IMR-90 (cell line): ENCODE results near the gene DAPK1. TPM values are rescaled to one million over a fixed set of nuclear protein-coding genes. Genes with fewer than 3 reads are reported as not detected.
A peak's percentile ranks its signal among the peaks of the same experiment; 100 is the strongest.

Source experiments
- ATAC-seq: fragments of 200-7000 bp; cut with Tn5 transposase; 2 replicates; pipeline ENCODE4 v1.9.1; 2020; ENCODE audit warnings: low read depth, mild to moderate bottlenecking, moderate library complexity
- BruUV-seq: library from RNA; stranded (reverse); fragments of 400-500 nt; replicated peaks from 2 replicates; lab custom pipeline; 2021; lab: Mats Ljungman, UMichigan
- CTCF ChIA-PET: fragments of 300-600 bp; formaldehyde crosslinking; extraction: SDS; loops from one replicate; lab custom pipeline; 2021; ENCODE audit warnings: antibody characterized with exemption; lab: Yijun Ruan, JAX
- POLR2A ChIA-PET: fragments of 300-600 bp; sonication (Branson Sonifier 250); formaldehyde crosslinking; loops from one replicate; lab custom pipeline; 2022; ENCODE audit warnings: antibody characterized with exemption; ENCODE audit not compliant: unreplicated experiment; lab: Charles Lee
- DNase-seq: peaks from one replicate; pipeline ENCODE4 v3.0.0; 2013
- H2AFZ ChIP-seq: replicated peaks from 2 replicates; pipeline ENCODE3; 2013; ENCODE audit warnings: low read length, mild to moderate bottlenecking; ENCODE audit not compliant: poor library complexity
- H2AK5ac ChIP-seq: 2 replicates; pipeline ENCODE4 v1.6.1; 2013; ENCODE audit warnings: low read depth, low read length, inconsistent platforms
- H2AK9ac ChIP-seq: replicated peaks from 2 replicates; pipeline ENCODE3; 2013; ENCODE audit warnings: mild to moderate bottlenecking, low read depth, low read length, moderate library complexity; ENCODE audit not compliant: poor library complexity
- H2BK120ac ChIP-seq: 2 replicates; pipeline ENCODE4 v1.6.1; 2013; ENCODE audit warnings: low read depth, low read length, inconsistent platforms
- H2BK15ac ChIP-seq: 3 replicates; pipeline ENCODE4 v1.6.1; 2013; ENCODE audit warnings: low read depth, low read length, inconsistent platforms
- H2BK20ac ChIP-seq: 2 replicates; pipeline ENCODE4 v1.6.1; 2013; ENCODE audit warnings: low read depth, mild to moderate bottlenecking, inconsistent platforms, low read length, moderate library complexity
- H2BK5ac ChIP-seq: 2 replicates; pipeline ENCODE4 v1.6.1; 2013; ENCODE audit warnings: mild to moderate bottlenecking, low read depth, low read length, inconsistent platforms; ENCODE audit not compliant: poor library complexity, severe bottlenecking
- H3K14ac ChIP-seq: replicated peaks from 2 replicates; pipeline ENCODE4 v1.6.1; 2013; ENCODE audit warnings: low read depth, low read length, inconsistent platforms
- H3K18ac ChIP-seq: 2 replicates; pipeline ENCODE4 v1.6.1; 2013; ENCODE audit warnings: low read depth, low read length, control low read depth
- H3K23ac ChIP-seq: 2 replicates; pipeline ENCODE4 v1.6.1; 2013; ENCODE audit warnings: low read depth, low read length, inconsistent platforms
- H3K27ac ChIP-seq: 2 replicates; pipeline ENCODE4 v1.5.1; 2013; ENCODE audit warnings: mild to moderate bottlenecking, control low read depth, low read length; ENCODE audit not compliant: insufficient read depth
- H3K27me3 ChIP-seq: 2 replicates; pipeline ENCODE4 v1.6.1; 2013; ENCODE audit warnings: low read length; ENCODE audit not compliant: control insufficient read depth, insufficient read depth
- H3K36me3 ChIP-seq: 2 replicates; pipeline ENCODE4 v1.6.1; 2013; ENCODE audit warnings: low read length, mixed read lengths; ENCODE audit not compliant: control insufficient read depth, insufficient read depth
- H3K4ac ChIP-seq: 2 replicates; pipeline ENCODE4 v1.6.1; 2013; ENCODE audit warnings: low read depth, low read length, inconsistent platforms
- H3K4me1 ChIP-seq: 2 replicates; pipeline ENCODE4 v1.6.1; 2013; ENCODE audit warnings: low read length, mixed read lengths; ENCODE audit not compliant: control insufficient read depth, insufficient read depth
- H3K4me2 ChIP-seq: 2 replicates; pipeline ENCODE4 v1.6.1; 2013; ENCODE audit warnings: low read depth, mild to moderate bottlenecking, control low read depth, low read length, moderate library complexity
- H3K4me3 ChIP-seq: 2 replicates; pipeline ENCODE4 v1.5.1; 2013; ENCODE audit warnings: low read depth, mild to moderate bottlenecking, control low read depth, low read length, moderate library complexity; ENCODE audit not compliant: insufficient read depth
- H3K56ac ChIP-seq: 2 replicates; pipeline ENCODE4 v1.6.1; 2013; ENCODE audit warnings: low read length, inconsistent platforms; ENCODE audit not compliant: insufficient read depth; ENCODE audit errors: extremely low read depth
- H3K79me1 ChIP-seq, 2 experiments: 2 replicates each; pipeline ENCODE4 v1.6.1; 2013; ENCODE audit warnings: low read length in 2 of 2, inconsistent platforms in 1 of 2, low read depth in 1 of 2
- H3K9ac ChIP-seq: 2 replicates; pipeline ENCODE4 v1.6.1; 2013; ENCODE audit warnings: low read depth, low read length, control low read depth
- H3K9me1 ChIP-seq: 2 replicates; pipeline ENCODE4 v1.6.1; 2013; ENCODE audit warnings: low read length, inconsistent platforms; ENCODE audit not compliant: insufficient read depth
- H3K9me3 ChIP-seq: 2 replicates; pipeline ENCODE4 v1.6.1; 2013; ENCODE audit warnings: low read length; ENCODE audit not compliant: control insufficient read depth, insufficient read depth
- H4K20me1 ChIP-seq: 2 replicates; pipeline ENCODE4 v1.6.1; 2013; ENCODE audit warnings: low read length, inconsistent platforms; ENCODE audit not compliant: insufficient read depth
- H4K5ac ChIP-seq: 2 replicates; pipeline ENCODE4 v1.6.1; 2013; ENCODE audit warnings: mild to moderate bottlenecking, low read depth, low read length, control low read depth
- H4K8ac ChIP-seq, 2 experiments: 2 replicates each; pipeline ENCODE4 v1.6.1; 2013; ENCODE audit warnings: low read depth in 2 of 2, low read length in 2 of 2, control low read depth in 1 of 2, inconsistent platforms in 1 of 2
- H4K91ac ChIP-seq: 2 replicates; pipeline ENCODE4 v1.6.1; 2013; ENCODE audit warnings: low read depth, low read length, inconsistent platforms; ENCODE audit not compliant: insufficient read depth
- BHLHE40 ChIP-seq: fragments of 150-350 bp; IDR thresholded peaks from 2 replicates; pipeline ENCODE4 v1.6.1; 2016; ENCODE audit warnings: mild to moderate bottlenecking, low read depth, low read length
- FOS ChIP-seq: fragments of 150-350 bp; IDR thresholded peaks from 2 replicates; pipeline ENCODE4 v1.6.1; 2016; ENCODE audit warnings: low read depth, low read length
- MAFK ChIP-seq: IDR thresholded peaks from 2 replicates; pipeline ENCODE4 v1.6.1; 2012; ENCODE audit warnings: low read depth, low read length, improper control_type of control experiment
- MAZ ChIP-seq: IDR thresholded peaks from 2 replicates; pipeline ENCODE4 v1.6.1; 2012; ENCODE audit warnings: low read depth, mild to moderate bottlenecking, low read length, improper control_type of control experiment, moderate library complexity, borderline replicate concordance
- NFE2L2 ChIP-seq: fragments of 150-350 bp; IDR thresholded peaks from 2 replicates; pipeline ENCODE4 v1.6.1; 2016; ENCODE audit warnings: low read depth, mild to moderate bottlenecking, low read length
- POLR2A ChIP-seq: IDR thresholded peaks from 2 replicates; pipeline ENCODE4 v1.6.1; 2012; ENCODE audit warnings: mild to moderate bottlenecking, low read depth, low read length
- RCOR1 ChIP-seq: IDR thresholded peaks from 2 replicates; pipeline ENCODE4 v1.6.1; 2012; ENCODE audit warnings: mild to moderate bottlenecking, low read length, improper control_type of control experiment; ENCODE audit not compliant: insufficient replicate concordance
- SMC3 ChIP-seq: fragments of 150-350 bp; IDR thresholded peaks from 2 replicates; pipeline ENCODE4 v1.6.1; 2016; ENCODE audit warnings: low read depth, mild to moderate bottlenecking, antibody characterized with exemption, low read length, moderate library complexity
- WGBS, 2 experiments: methylation state at CpG; one replicate each; pipeline versions ENCODE4 v1.1.5 to v1.1.7; 2013; ENCODE audit warnings: missing lambda C conversion rate in 2 of 2; ENCODE audit not compliant: insufficient read length in 1 of 2; ENCODE audit errors: extremely low coverage in 2 of 2; 5-methylcytosine and 5-hydroxymethylcytosine counted together
- dilution Hi-C: fragments of 300-500 bp; cut with HindIII; formaldehyde crosslinking; loops from one replicate; pipeline ENCODE4 v1.14.3; 2018; ENCODE audit warnings: low sequenced_read_pairs; ENCODE audit not compliant: unreplicated experiment
- in situ Hi-C: fragments of 300-500 bp; cut with MboI; formaldehyde crosslinking; loops from 3 replicates; pipeline ENCODE4 v1.14.3; 2019; ENCODE audit warnings: low sequenced_read_pairs, inconsistent platforms, mixed read lengths
- intact Hi-C: fragments of 100-400 bp; cut with micrococcal nuclease; formaldehyde crosslinking; loops from 2 replicates; pipeline ENCODE4 v1.10.0; 2022
- polyA plus RNA-seq, 3 experiments: library from polyadenylated mRNA; depleted of rRNA; stranded (reverse); fragments of >200 nt; gene quantifications; 2 replicates each; pipeline ENCODE4 v1.2.3, GENCODE V29; 2012; ENCODE audit warnings: low replicate concordance in 1 of 3
- total RNA-seq: library from RNA; depleted of rRNA; stranded (reverse); fragments of >200 nt; gene quantifications from 2 replicates; pipeline ENCODE4 v1.2.3, GENCODE V29; 2012

DAPK1 gene
- total and polyA plus RNA-seq, 2 of the 4 experiments (the other 2 are of a cell fraction): under 0.01 to 0.03 TPM

DNA sequence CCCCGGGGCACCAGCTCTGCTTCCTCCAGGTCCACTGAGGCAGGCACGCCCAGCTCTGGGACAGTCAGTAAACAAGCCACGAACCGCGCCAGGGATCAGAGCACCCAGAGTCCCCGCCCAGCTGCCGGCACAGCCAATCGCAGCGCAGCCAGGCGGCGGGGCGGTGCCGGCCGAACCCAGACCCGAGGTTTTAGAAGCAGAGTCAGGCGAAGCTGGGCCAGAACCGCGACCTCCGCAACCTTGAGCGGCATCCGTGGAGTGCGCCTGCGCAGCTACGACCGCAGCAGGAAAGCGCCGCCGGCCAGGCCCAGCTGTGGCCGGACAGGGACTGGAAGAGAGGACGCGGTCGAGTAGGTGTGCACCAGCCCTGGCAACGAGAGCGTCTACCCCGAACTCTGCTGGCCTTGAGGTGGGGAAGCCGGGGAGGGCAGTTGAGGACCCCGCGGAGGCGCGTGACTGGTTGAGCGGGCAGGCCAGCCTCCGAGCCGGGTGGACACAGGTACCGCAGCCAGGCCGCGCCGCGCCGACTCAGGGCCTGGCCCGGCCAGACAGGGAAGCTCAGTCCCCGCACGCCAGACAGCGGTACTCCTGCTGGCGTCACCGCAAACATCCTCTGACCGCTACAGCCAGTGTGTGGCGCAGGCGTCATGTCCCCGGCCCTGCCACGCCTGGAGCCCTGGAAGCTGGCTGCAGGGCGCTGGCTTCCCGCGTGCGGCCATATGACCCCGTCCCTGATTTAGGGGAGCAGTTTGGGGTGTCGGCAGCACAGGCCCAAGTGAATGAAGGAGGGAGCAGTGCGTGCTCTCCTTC lies 228.4 kb downstream of the DAPK1 start, which contains the start of gene CTSL (continued):
- TF ChIP-seq MAZ: peak; percentile 6; the same call in 1 of the 2 replicates
- peak; percentile 38; the same call in 1 of the 2 replicates for TF ChIP-seq NFE2L2
- no peak for TF ChIP-seq RCOR1
- peak; percentile 91 for TF ChIP-seq POLR2A

DNA sequence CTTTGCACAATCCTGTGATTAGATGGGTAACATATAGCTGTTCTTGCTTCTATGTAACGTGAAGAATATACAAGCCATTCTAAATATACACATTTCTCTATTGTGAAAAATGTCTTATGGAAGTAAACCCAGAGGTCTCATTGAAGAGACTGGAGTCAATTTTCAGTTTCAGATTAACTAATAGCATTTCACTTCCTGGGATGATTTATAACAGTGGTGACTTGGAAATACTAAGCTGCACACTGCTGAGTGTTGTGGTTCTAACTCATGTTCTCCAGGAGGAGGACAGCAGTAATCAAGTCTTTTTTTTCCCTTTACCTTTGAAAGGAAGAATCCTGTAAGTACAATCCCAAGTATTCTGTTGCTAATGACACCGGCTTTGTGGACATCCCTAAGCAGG lies 231.6 kb downstream of the DAPK1 start:
- TF ChIP-seq NFE2L2 (no peak), FOS (no peak), MAZ (no peak), MAFK (no peak), BHLHE40 (no peak), SMC3 (no peak)
- H3K27ac ChIP-seq: no peak overlapping the region
- no peak overlapping the region for H2BK120ac ChIP-seq
- H3K9me3 ChIP-seq: no peaks in the 10 kb centered on the region
- H4K8ac ChIP-seq: no peak overlapping the region
- no TSS peak for BruUV-seq
- H4K91ac ChIP-seq: no peak overlapping the region
- peaks cover 18% of the 10 kb centered on the region in 2 experiments for H3K79me1 ChIP-seq
- DNase-seq (no peak), ATAC-seq (no peak)
- H3K56ac ChIP-seq: no peak overlapping the region
- H2BK5ac ChIP-seq: no peak overlapping the region
- dilution Hi-C loops: no loop called here
- no CpG with 5 or more reads among the region's 2 CpGs for WGBS, 2 experiments
- no peak overlapping the region for H2BK15ac ChIP-seq
- H3K18ac ChIP-seq: no peak overlapping the region
- no peak overlapping the region for H2AFZ ChIP-seq
- no peak overlapping the region for H3K23ac ChIP-seq
- in situ Hi-C loops: no loop called here
- ChIA-PET POLR2A (no interaction called here), CTCF (no interaction called here)
- intact Hi-C loops: no loop called here
- H2AK9ac ChIP-seq: no peak overlapping the region
- H3K27me3 ChIP-seq: no peaks in the 10 kb centered on the region
- no peak overlapping the region for H3K9ac ChIP-seq
- H4K5ac ChIP-seq: no peak overlapping the region
- no peak overlapping the region for H3K4me2 ChIP-seq
- no peak overlapping the region for H2AK5ac ChIP-seq
- peaks cover 17% of the 10 kb centered on the region for H3K36me3 ChIP-seq
- no peak overlapping the region for H3K4me3 ChIP-seq
- no peak overlapping the region for H3K14ac ChIP-seq
- no peaks in the 10 kb centered on the region for H4K20me1 ChIP-seq
- no peaks in the 10 kb centered on the region; the same call in 1 of the 2 replicates for H3K4me1 ChIP-seq
- no peak overlapping the region for H3K4ac ChIP-seq
- no peak overlapping the region for H2BK20ac ChIP-seq
- peaks cover 11% of the 10 kb centered on the region; the same call in 1 of the 2 replicates for H3K9me1 ChIP-seq
